ENCODE measurements around the gene ATP1A1.

Gene ATP1A1

GRCh38 chr1:116446686-116447085 lies 73.6 kb downstream of the ATP1A1 start:
- DNase-seq: no peak

GRCh38 chr1:116448785-116449385 lies 75.8 kb downstream of the ATP1A1 start:
- no peak for DNase-seq

GRCh38 chr1:116449578-116449977 lies 76.5 kb downstream of the ATP1A1 start:
- no peak for DNase-seq

GRCh38 chr1:116451702-116452101 lies 78.7 kb downstream of the ATP1A1 start:
- DNase-seq: no peak

- DNase-seq: no peak
Measured at GRCh38 chr1:116453481-116453880, 80.4 kb downstream of the ATP1A1 start.

- DNase-seq: no peak
Measured at GRCh38 chr1:116453906-116454305, 80.9 kb downstream of the ATP1A1 start.

Measured in Kasumi-1 (cell line).